IPS-15b (cell line): ENCODE results near the gene CDH23.
A peak's percentile ranks its signal among the peaks of the same experiment; 100 is the strongest.

ENCODE experiments used
- H3K27me3 ChIP-seq: one replicate; pipeline ENCODE4 v1.6.1; 2013; ENCODE audit warnings: low read length; ENCODE audit not compliant: control insufficient read depth, insufficient read depth
- H3K36me3 ChIP-seq: one replicate; pipeline ENCODE4 v1.6.1; 2013; ENCODE audit warnings: low read length; ENCODE audit not compliant: control insufficient read depth, insufficient read depth
- H3K4me1 ChIP-seq: one replicate; pipeline ENCODE4 v1.6.1; 2013; ENCODE audit warnings: mild to moderate bottlenecking, low read length; ENCODE audit not compliant: control insufficient read depth, insufficient read depth
- H3K4me3 ChIP-seq: one replicate; pipeline ENCODE4 v1.5.1; 2013; ENCODE audit warnings: low read depth, low read length
- H3K9ac ChIP-seq: one replicate; pipeline ENCODE4 v1.6.1; 2013; ENCODE audit warnings: low read depth, mild to moderate bottlenecking, low read length
- H3K9me3 ChIP-seq: one replicate; pipeline ENCODE4 v1.6.1; 2013; ENCODE audit warnings: mild to moderate bottlenecking, low read length; ENCODE audit not compliant: control insufficient read depth, insufficient read depth

CDH23 gene

DNA sequence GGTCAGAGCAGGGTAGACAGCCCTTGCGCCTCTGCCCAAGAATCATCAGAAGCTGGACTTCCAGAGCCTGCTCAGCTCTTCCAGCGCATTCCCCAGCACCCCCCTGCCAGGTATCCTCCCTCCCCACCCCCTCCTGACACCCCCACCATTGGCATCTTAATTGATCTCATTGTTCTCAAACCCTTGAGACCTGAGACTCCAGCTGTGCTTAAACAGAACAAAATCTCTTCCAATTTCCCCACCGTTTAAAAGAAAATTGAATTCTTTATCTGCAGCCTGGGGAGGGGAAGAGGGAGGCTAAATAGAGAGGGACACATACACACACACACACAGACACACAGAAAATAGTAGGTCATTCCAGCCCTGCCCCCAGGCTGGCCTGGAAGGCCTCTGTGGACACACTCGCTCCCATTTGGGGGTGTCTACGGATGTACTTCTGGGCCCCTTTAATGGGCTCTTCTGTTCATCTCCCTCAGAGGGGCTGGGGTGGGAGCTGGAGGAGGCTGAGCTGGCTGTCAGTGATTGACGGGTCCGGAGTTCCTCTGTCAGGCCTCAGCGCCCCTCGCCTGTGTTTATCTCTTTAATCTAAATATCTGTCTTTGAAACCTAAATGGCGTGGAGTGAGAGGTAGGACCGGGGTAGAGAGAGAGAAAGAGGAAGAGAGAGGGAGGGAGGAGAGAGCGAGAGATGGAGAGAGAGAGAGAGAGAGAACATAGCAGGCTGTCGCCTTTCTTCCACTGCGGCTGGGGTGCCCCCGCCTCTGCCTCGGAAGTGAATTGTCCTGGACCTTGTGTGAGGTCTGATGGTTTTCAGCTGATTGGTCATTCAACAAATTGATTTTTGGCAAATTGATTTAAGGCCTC, 261.1 kb downstream of the CDH23 start:
- Histone ChIP-seq H3K36me3 (no peaks in the 10 kb centered on the region), H3K4me1 (peaks cover 28% of the 10 kb centered on the region), H3K4me3 (peak overlapping the region; percentile 23), H3K27me3 (peaks cover 50% of the 10 kb centered on the region), H3K9ac (no peak overlapping the region), H3K9me3 (no peaks in the 10 kb centered on the region)

DNA sequence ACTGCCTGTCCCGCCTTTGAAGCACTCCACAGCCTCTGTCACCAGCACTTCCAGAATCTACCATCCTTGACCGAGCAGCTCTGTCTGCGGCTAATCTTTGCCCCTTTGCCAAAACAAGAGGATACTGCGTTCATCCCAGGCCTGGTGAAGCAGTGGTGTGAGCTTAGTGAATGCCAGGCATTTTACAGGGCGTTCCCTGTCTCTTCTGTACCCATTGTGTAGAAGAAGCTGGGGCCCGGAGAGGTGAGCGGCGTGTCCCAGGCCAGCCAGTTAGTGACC, 261.7 kb downstream of the CDH23 start:
- peaks cover 28% of the 10 kb centered on the region for H3K4me1 ChIP-seq
- peaks cover 50% of the 10 kb centered on the region for H3K27me3 ChIP-seq
- no peak overlapping the region for H3K9ac ChIP-seq
- H3K4me3 ChIP-seq, result peak overlapping the region; percentile 23
- H3K36me3 ChIP-seq, result no peaks in the 10 kb centered on the region
- no peaks in the 10 kb centered on the region for H3K9me3 ChIP-seq

GRCh38 chr10:71659111-71659634, 262.5 kb downstream of the CDH23 start:
- no peak overlapping the region for H3K9ac ChIP-seq
- peaks cover 48% of the 10 kb centered on the region for H3K27me3 ChIP-seq

GRCh38 chr10:71659737-71660136, 263.0 kb downstream of the CDH23 start:
- Histone ChIP-seq H3K4me1 (peaks cover 28% of the 10 kb centered on the region), H3K27me3 (peaks cover 43% of the 10 kb centered on the region), H3K4me3 (no peak overlapping the region), H3K9ac (no peak overlapping the region), H3K9me3 (no peaks in the 10 kb centered on the region), H3K36me3 (no peaks in the 10 kb centered on the region)

More at GRCh38 chr10:71659111-71659634, 262.5 kb downstream of the CDH23 start:
- H3K4me3 ChIP-seq, result no peak overlapping the region
- no peaks in the 10 kb centered on the region for H3K36me3 ChIP-seq
- no peaks in the 10 kb centered on the region for H3K9me3 ChIP-seq
- peaks cover 28% of the 10 kb centered on the region for H3K4me1 ChIP-seq

DNA sequence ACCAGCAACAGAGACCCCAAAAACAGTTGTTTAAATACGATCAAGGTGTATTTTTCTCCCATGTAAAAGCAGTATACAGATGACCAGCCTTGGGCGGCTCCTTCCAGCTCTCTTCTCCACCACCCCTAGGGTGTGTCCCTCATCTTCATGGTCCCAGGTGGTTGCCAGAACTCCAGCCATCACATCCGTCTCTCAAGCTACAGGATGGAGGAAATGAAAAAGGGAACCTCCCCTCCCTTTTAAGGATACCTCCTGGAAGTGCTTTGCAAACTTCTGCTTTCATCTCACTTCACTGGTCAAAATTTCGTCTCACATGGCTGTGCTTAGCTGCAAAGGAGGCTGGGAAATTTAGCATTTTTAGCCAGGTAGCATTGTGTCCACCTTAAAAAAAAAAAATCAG, 263.6 kb downstream of the CDH23 start:
- Histone ChIP-seq H3K27me3 (peaks cover 37% of the 10 kb centered on the region), H3K9me3 (no peaks in the 10 kb centered on the region), H3K4me1 (peaks cover 30% of the 10 kb centered on the region), H3K9ac (no peak overlapping the region), H3K36me3 (no peaks in the 10 kb centered on the region), H3K4me3 (no peak overlapping the region)

DNA sequence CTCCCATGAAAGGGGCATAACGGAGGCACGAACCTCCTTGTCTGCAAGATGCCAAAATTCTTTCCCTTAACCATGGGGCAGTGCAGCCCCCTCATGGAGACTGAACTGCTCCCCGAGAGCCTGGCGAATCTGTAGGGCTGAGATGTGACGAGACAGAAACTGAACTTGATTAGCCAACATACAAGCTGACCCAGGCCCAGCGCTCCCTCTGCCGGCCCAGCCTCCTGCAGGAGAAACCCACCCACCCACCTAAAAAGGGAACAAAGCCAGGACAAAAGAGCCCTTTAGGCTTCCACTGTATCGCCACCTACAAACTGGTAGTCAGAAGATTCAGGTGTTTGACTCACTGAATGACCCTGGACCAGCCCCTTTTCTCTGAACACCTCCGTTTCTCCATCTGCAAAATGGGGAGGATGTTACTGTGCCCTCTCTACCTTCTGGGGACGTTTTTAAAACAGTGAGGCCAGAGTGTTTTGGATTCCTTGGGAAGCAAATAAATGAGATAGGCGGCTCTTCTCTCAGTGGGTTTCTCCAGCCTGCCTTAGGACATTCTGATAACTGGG, 264.4 kb downstream of the CDH23 start:
- Histone ChIP-seq H3K36me3 (no peaks in the 10 kb centered on the region), H3K27me3 (peaks cover 29% of the 10 kb centered on the region), H3K4me1 (peaks cover 32% of the 10 kb centered on the region)

DNA sequence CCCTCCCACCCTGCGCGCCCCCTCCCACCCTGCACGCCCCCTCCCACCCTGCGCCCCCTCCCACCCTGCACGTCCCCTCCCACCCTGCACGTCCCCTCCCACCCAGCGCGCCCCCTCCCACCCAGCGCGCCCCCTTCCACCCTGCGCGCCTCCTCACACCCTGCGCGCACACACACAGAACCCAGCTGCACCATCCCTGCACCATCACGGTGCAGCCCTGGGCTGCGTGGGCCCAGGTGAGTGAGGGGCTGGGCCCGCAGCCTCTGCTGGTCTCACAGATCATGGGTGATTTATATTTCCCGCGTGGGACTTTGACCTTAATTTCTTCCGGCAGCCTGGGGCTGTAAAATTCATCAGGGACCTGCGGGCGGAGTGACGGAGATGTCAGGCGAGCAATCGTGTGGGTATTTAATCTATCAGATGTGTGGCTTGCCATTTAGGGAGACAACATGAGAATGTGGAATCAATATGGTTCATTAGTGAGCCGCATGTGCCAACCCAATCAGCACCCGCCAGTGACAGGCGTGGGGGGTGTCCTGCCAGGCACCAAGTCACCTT, 265.1 kb downstream of the CDH23 start:
- H3K36me3 ChIP-seq, result no peaks in the 10 kb centered on the region
- H3K27me3 ChIP-seq, result peaks cover 22% of the 10 kb centered on the region
- H3K9ac ChIP-seq, result no peak overlapping the region
- peaks cover 30% of the 10 kb centered on the region for H3K4me1 ChIP-seq
- H3K9me3 ChIP-seq, result no peaks in the 10 kb centered on the region
- H3K4me3 ChIP-seq, result no peak overlapping the region

More for the DNA sequence above, 264.4 kb downstream of the CDH23 start:
- Histone ChIP-seq H3K4me3 (no peak overlapping the region), H3K9ac (no peak overlapping the region), H3K9me3 (no peaks in the 10 kb centered on the region)

- Histone ChIP-seq H3K36me3 (no peaks in the 10 kb centered on the region), H3K9me3 (no peaks in the 10 kb centered on the region), H3K27me3 (peaks cover 18% of the 10 kb centered on the region), H3K9ac (no peak overlapping the region), H3K4me3 (no peak overlapping the region), H3K4me1 (peaks cover 19% of the 10 kb centered on the region)
Observed at GRCh38 chr10:71663311-71663710, 266.6 kb downstream of the CDH23 start.

DNA sequence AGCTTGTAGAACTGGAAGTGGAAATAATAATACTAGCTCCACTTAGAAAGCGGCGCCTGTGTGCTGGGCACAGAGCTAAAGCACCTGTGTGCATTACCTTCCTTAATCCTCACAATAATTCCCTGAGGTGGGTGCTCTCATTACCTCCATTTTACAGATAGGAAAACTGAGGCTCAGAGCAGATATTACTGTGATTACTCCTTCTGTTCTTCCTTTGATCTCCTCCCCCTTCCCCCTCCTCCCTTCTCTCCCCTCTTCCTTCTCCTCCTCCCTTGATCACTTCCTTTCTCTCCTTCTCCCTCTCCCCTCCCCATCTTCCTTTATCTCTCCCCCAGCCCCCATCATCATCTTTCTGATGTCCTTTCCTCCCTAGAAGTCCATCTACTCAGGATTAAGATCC, 267.9 kb downstream of the CDH23 start:
- peaks cover 8% of the 10 kb centered on the region for H3K27me3 ChIP-seq
- no peak overlapping the region for H3K9ac ChIP-seq
- no peaks in the 10 kb centered on the region for H3K9me3 ChIP-seq
- H3K4me3 ChIP-seq, result no peak overlapping the region
- peaks cover 7% of the 10 kb centered on the region for H3K4me1 ChIP-seq
- no peaks in the 10 kb centered on the region for H3K36me3 ChIP-seq

DNA sequence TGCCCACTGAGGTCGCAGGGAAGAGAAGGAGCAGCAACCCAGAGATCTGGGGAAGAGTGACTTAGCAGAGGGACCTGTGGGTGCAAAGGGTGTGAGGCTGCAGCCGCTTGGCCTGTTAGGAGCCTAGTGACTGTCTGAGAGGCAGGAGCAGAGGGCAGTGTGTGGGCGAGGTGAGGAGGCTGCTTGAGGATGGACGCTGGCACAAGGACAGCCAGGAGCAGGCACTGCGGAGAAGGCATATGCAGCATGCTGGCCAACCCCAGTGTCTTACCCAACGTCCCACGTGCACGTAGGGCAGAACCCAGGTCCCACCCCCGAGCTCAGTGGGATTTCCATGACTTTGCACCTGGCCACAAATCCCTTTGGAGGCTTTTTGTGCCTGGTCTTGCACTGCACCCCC, 268.7 kb downstream of the CDH23 start:
- Histone ChIP-seq H3K9ac (no peak overlapping the region), H3K9me3 (no peaks in the 10 kb centered on the region), H3K36me3 (no peaks in the 10 kb centered on the region), H3K4me1 (peaks cover 6% of the 10 kb centered on the region), H3K27me3 (peaks cover 3% of the 10 kb centered on the region), H3K4me3 (no peak overlapping the region)

- H3K9ac ChIP-seq, result no peak overlapping the region
- H3K4me3 ChIP-seq, result no peak overlapping the region
- H3K9me3 ChIP-seq, result no peaks in the 10 kb centered on the region
- H3K27me3 ChIP-seq, result no peaks in the 10 kb centered on the region
- H3K4me1 ChIP-seq, result peaks cover 6% of the 10 kb centered on the region
- H3K36me3 ChIP-seq, result no peaks in the 10 kb centered on the region
Observed at GRCh38 chr10:71666639-71667386, 270.1 kb downstream of the CDH23 start.
